Brain microvascular endothelial cell (primary cell): ENCODE results near the gene THOP1.

ENCODE experiments used
- DNase-seq: peaks from one replicate; pipeline ENCODE4 v3.0.0-alpha.2; 2020
- H3K27ac ChIP-seq: fragments of 250-450 bp; sonication (Bioruptor Pico); 2 replicates; pipeline ENCODE4 v1.5.1; 2020; ENCODE audit warnings: mild to moderate bottlenecking, moderate library complexity
- H3K27me3 ChIP-seq: fragments of 250-450 bp; sonication (Bioruptor Pico); replicated peaks from 2 replicates; pipeline ENCODE4 v1.5.1; 2020; ENCODE audit warnings: mild to moderate bottlenecking
- H3K36me3 ChIP-seq: fragments of 250-450 bp; sonication (Bioruptor Pico); replicated peaks from 2 replicates; pipeline ENCODE4 v1.5.1; 2020; ENCODE audit warnings: mild to moderate bottlenecking
- H3K4me3 ChIP-seq: 2 replicates; pipeline ENCODE4 v1.5.1; 2011; ENCODE audit warnings: low read depth, mild to moderate bottlenecking, control low read depth, low read length, moderate library complexity
- CTCF ChIP-seq: IDR thresholded peaks from 2 replicates; pipeline ENCODE4 v1.5.1; 2011; ENCODE audit warnings: low read depth, mild to moderate bottlenecking, moderate library complexity, low read length, control low read depth, inconsistent platforms; ENCODE audit errors: missing control alignments
- in situ Hi-C: cut with HindIII; loops from 2 replicates; pipeline ENCODE4 v1.10.0; 2017; ENCODE audit warnings: low sequenced_read_pairs, low pct_ligation_motif_present

Gene THOP1

GRCh38 chr19:2744113-2744512, 41.2 kb upstream of the THOP1 start:
- Histone ChIP-seq H3K4me3 (no peak overlapping the region), H3K36me3 (no peaks in the 10 kb centered on the region), H3K27ac (no peak overlapping the region), H3K27me3 (no peaks in the 10 kb centered on the region)
- DNase-seq: no peak
- in situ Hi-C loops: no loop called here
- TF ChIP-seq CTCF: no peak

- Histone ChIP-seq H3K27me3 (no peaks in the 10 kb centered on the region), H3K4me3 (no peak overlapping the region), H3K27ac (no peak overlapping the region), H3K36me3 (no peaks in the 10 kb centered on the region)
- in situ Hi-C loops: no loop called here
- no peak for TF ChIP-seq CTCF
- no peak for DNase-seq
Observed at GRCh38 chr19:2747349-2747748, 38.0 kb upstream of the THOP1 start.

- H3K36me3 ChIP-seq: peaks cover 25% of the 10 kb centered on the region
- H3K27me3 ChIP-seq: no peaks in the 10 kb centered on the region
- no peak for TF ChIP-seq CTCF
- H3K27ac ChIP-seq: no peak overlapping the region
- no peak for DNase-seq
- in situ Hi-C loops: no loop called here
- H3K4me3 ChIP-seq: no peak overlapping the region
Observed at GRCh38 chr19:2750808-2751437, 34.4 kb upstream of the THOP1 start.

- Histone ChIP-seq H3K27me3 (no peaks in the 10 kb centered on the region), H3K4me3 (no peak overlapping the region), H3K36me3 (peaks cover 25% of the 10 kb centered on the region), H3K27ac (no peak overlapping the region)
- no peak for DNase-seq
- in situ Hi-C loops: no loop called here
- no peak for TF ChIP-seq CTCF
Observed at GRCh38 chr19:2751438-2751830, 33.9 kb upstream of the THOP1 start.

GRCh38 chr19:2754659-2755447, 30.4 kb upstream of the THOP1 start:
- DNase-seq: no peak
- Histone ChIP-seq H3K27ac (no peak overlapping the region), H3K4me3 (no peak overlapping the region), H3K27me3 (no peaks in the 10 kb centered on the region), H3K36me3 (peaks cover 41% of the 10 kb centered on the region)
- in situ Hi-C loops: no loop called here
- no peak for TF ChIP-seq CTCF

GRCh38 chr19:2755448-2755705, 29.9 kb upstream of the THOP1 start:
- peaks cover 44% of the 10 kb centered on the region for H3K36me3 ChIP-seq
- no peak overlapping the region for H3K27ac ChIP-seq
- H3K4me3 ChIP-seq: no peak overlapping the region
- no peak for DNase-seq
- H3K27me3 ChIP-seq: no peaks in the 10 kb centered on the region
- TF ChIP-seq CTCF: no peak
- in situ Hi-C loops: no loop called here
